Testis (tissue), 2 donors: ENCODE data around the gene CTNNA1.

ENCODE experiments used
- POLR2A ChIP-seq: fragments of 450-650 bp; IDR thresholded peaks from one replicate; pipeline ENCODE4 v1.6.1; 2017; ENCODE audit warnings: antibody characterized with exemption, mild to moderate bottlenecking, moderate library complexity
- TF ChIP-seq, protein P1 (sequence below), 3 experiments: fragments of 450-650 bp in 2 of 3; fragments of 200-600 bp in 1 of 3; sonication (generic) in 1 of 3; IDR thresholded peaks; one replicate each; pipeline ENCODE4 v1.5.1; 2016 to 2019; ENCODE audit warnings: antibody characterized with exemption in 3 of 3, mild to moderate bottlenecking in 2 of 3, moderate library complexity in 1 of 3

DNA sequence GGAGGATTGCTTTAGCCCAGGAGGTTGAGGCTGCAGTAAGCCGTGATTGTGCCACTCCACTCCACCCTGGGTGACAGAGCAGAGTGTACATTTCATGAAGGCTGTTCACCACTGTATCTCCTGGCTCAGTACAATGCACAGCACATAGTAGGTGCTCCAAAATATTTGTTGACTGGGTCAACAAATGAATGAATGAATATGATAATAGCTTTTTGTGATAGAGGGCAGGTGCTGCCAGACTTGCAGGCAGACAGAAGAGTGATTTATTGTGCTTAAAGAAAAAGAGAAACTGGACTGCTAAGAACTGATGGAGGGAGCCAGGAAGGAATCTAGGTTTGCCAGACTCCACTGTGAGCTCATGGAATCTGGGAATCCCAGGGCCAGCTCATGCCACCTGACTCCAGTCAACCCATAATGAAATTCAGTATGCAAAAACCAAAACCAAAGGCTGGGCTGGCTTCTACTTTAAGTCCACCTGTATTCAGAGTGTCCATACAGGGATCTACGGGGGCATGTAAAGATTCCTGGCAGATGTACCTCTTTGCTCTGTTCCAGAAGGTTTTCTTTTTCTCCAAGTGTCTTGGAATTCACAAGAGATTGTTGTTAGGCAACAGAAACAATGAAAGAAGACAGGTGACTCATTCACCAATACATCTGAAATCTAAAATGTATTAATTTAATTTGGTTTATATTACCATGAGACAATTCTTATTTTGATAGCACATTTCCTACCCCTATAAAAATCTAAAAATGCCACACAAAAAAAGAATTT is 15.5 kb upstream of the CTNNA1 start:
- TF ChIP-seq POLR2A: no peak
- TF ChIP-seq, protein P1, sequence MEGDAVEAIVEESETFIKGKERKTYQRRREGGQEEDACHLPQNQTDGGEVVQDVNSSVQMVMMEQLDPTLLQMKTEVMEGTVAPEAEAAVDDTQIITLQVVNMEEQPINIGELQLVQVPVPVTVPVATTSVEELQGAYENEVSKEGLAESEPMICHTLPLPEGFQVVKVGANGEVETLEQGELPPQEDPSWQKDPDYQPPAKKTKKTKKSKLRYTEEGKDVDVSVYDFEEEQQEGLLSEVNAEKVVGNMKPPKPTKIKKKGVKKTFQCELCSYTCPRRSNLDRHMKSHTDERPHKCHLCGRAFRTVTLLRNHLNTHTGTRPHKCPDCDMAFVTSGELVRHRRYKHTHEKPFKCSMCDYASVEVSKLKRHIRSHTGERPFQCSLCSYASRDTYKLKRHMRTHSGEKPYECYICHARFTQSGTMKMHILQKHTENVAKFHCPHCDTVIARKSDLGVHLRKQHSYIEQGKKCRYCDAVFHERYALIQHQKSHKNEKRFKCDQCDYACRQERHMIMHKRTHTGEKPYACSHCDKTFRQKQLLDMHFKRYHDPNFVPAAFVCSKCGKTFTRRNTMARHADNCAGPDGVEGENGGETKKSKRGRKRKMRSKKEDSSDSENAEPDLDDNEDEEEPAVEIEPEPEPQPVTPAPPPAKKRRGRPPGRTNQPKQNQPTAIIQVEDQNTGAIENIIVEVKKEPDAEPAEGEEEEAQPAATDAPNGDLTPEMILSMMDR (IDR thresholded peaks at IDR 0.05): no peak
